Bronchial epithelial cell (primary cell): Measurements from ENCODE around the gene CBX7. TPM values are rescaled to one million over a fixed set of nuclear protein-coding genes. Genes with fewer than 3 reads are reported as not detected.
A peak's percentile ranks its signal among the peaks of the same experiment; 100 is the strongest.

Source experiments
- DNase-seq: peaks from one replicate; pipeline ENCODE4 v3.0.0-alpha.2; 2010; ENCODE audit warnings: low read depth
- FAIRE-seq: peaks from 2 replicates; lab custom pipeline; 2011; peaks lifted over from hg19 to GRCh38; lab: Jason Lieb, UNC
- H3K27me3 ChIP-seq: 2 replicates; pipeline ENCODE4 v1.5.1; 2011; ENCODE audit warnings: low read length; ENCODE audit not compliant: control insufficient read depth, insufficient read depth
- H3K36me3 ChIP-seq: 2 replicates; pipeline ENCODE4 v1.5.1; 2011; ENCODE audit warnings: low read length; ENCODE audit not compliant: control insufficient read depth, insufficient read depth
- H3K4me3 ChIP-seq: 2 replicates; pipeline ENCODE4 v1.5.1; 2011; ENCODE audit warnings: mild to moderate bottlenecking, low read depth, low read length, control low read depth
- CTCF ChIP-seq: IDR thresholded peaks from 2 replicates; pipeline ENCODE4 v1.5.1; 2011; ENCODE audit warnings: mild to moderate bottlenecking, moderate library complexity, low read length, control low read depth, inconsistent platforms; ENCODE audit not compliant: insufficient read depth, severe bottlenecking
- total RNA-seq: library from RNA; depleted of rRNA; stranded (reverse); fragments of >200 nt; gene quantifications from 2 replicates; pipeline ENCODE4 v1.2.1, GENCODE V29; 2014

Gene CBX7
- total RNA-seq, 1 donor from 2014 or later: 2.1 TPM

DNA sequence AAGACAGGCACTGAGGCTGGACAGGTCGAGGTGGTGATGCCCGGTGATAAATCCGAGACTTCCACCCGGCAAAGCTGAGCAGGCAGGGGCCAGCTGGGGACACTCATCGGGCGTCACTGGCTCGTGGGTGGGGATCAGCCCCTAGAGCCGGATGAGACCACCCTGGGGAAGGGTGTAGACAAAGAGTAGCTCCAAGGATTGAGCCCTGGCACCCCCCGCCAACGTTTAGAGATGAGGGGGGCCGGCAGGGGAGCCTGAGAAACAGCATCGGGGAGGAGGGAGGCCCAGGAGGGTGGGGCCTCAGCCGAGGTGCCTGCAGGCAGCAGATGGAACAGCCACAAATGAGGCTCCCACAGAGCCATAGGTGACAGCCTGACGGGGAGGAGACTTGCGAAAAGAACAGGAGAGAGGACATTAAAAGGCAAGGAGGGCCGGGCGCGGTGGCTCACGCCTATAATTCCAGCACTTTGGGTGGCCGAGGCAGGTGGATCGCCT, 27.4 kb upstream of the CBX7 start:
- H3K27me3 ChIP-seq: no peaks in the 10 kb centered on the region
- no peak for TF ChIP-seq CTCF
- DNase-seq (no peak), FAIRE-seq (no peak)
- no peak overlapping the region for H3K4me3 ChIP-seq
- H3K36me3 ChIP-seq: no peaks in the 10 kb centered on the region

DNA sequence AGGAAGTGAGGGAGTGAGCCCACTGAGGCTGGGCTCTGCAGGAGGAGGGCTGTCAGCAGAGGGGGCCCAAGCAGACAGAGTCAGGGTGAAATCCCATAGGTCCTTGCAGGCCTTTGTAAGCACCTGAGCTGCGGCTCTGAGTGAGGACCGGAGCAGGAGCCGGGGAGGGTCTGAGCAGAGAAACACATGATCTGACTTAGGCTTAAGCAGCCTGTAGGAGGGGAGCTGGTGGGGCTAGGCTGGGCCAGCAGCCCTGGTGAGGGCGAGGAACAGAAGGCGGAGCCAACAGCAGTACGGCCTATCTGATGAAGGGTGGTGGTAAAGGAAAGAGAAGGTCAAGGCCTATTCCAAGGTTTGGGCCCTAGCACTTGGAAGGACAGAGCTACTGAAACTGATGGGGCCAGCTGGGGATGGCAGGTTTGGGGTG, 26.9 kb upstream of the CBX7 start:
- Histone ChIP-seq H3K4me3 (no peak overlapping the region), H3K27me3 (no peaks in the 10 kb centered on the region), H3K36me3 (no peaks in the 10 kb centered on the region)
- DNase-seq (no peak), FAIRE-seq (no peak)
- TF ChIP-seq CTCF: no peak

DNA sequence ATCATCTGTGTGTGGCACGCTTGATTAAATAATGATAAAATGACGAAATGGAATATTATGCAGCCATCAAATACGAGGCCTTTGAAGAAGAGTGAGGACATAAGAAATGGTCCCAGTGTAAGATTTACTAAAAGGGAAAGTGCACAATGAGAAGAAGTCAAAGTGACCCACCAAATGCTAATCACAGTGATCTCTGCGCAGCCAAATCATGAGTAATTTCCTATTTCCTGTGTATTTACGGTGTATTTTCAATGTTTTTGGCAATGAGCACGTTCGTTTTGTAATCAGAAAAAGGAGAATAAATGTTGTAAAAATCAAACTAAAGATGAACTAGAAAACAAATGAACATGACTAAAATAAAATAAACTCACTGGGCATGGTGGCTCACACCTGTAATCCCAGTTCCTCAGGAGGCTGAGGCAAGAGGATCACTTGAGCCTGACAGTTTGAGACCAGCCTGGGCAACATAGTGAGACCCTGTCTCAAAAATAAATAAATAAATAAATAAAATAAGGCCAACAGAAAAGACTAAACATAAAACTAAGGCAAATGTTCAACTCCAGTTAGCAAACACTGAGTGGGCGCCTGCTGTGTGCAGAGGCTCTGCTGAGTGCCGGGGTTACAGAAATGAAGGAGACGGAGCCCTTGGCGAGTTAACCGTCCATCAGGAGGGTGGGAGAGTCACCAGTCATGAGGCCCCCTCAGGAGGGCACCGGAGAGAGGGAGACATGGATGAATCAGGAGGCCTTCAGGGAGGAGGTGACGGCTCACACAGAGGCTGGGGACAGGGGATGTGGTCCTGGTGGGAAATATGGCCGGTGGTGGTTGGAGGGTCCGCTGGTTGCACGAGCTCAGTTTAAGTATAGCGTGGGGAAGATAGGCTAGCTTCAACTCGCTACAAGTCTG, 26.0 kb upstream of the CBX7 start:
- Histone ChIP-seq H3K36me3 (no peaks in the 10 kb centered on the region), H3K4me3 (no peak overlapping the region), H3K27me3 (no peaks in the 10 kb centered on the region)
- no peak for TF ChIP-seq CTCF
- no peak for FAIRE-seq
- DNase-seq: peak; percentile 11

DNA sequence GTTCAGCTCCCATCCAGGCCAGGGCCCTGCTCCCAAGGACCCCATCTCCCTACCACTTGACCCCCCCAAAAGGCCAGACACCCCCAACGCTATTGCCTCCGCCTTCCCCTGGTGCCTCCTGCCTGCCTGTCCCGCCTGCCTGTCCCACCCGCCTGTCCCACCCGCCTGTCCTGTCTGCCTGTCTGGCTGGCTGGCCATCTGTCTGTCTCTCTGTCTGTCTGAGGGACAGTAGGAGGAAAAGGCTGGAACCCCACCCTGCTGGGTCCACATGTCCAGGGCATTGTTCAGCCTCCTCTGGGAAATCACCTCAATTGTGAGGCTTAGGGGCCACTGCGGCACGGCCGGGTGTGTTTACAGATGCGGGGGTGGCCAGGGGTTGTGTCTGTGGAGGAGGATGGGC, 25.3 kb upstream of the CBX7 start:
- Histone ChIP-seq H3K4me3 (no peak overlapping the region), H3K27me3 (no peaks in the 10 kb centered on the region), H3K36me3 (no peaks in the 10 kb centered on the region)
- TF ChIP-seq CTCF: no peak
- DNase-seq: no peak
- FAIRE-seq: no peak

DNA sequence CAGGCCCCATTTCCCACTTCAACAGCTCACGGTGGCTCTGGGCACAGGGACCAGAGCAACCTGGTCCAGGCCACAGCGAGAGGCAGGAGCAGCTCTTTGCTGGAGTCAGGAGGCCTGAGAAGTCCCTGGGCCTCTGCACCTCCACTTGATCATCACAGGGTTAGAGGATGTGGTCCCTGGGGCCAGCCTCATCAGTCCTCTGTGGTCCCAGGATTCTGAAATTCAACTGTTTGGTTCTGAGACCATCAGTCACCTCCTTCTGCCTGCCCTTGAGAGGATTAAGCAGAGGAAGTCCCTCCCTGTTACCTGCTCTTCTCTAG, 24.9 kb upstream of the CBX7 start:
- H3K27me3 ChIP-seq: no peaks in the 10 kb centered on the region
- TF ChIP-seq CTCF: no peak
- H3K4me3 ChIP-seq: no peak overlapping the region
- no peaks in the 10 kb centered on the region for H3K36me3 ChIP-seq
- DNase-seq (no peak), FAIRE-seq (no peak)
